GM12878 (cell line): ENCODE measurements around the gene TP53RK. TPM values are rescaled to one million over a fixed set of nuclear protein-coding genes. Genes with fewer than 3 reads are reported as not detected.

ENCODE experiments used
- ATAC-seq: fragments of 200-7000 bp; cut with Tn5 transposase; 3 replicates; pipeline ENCODE4 v1.9.1; 2020; ENCODE audit warnings: mild to moderate bottlenecking, moderate library complexity
- BruUV-seq: library from RNA; stranded (reverse); fragments of 400-500 nt; replicated peaks from 2 replicates; lab custom pipeline; 2021; lab: Mats Ljungman, UMichigan
- CTCF ChIA-PET: fragments of 300-600 bp; sonication (Branson Sonifier 250); formaldehyde crosslinking; extraction: SDS; loops from one replicate; lab custom pipeline; 2021; ENCODE audit warnings: inconsistent platforms; lab: Yijun Ruan, JAX
- POLR2A ChIA-PET: fragments of 350-600 bp; formaldehyde crosslinking; extraction: SDS; loops from one replicate; lab custom pipeline; 2021; ENCODE audit warnings: inconsistent platforms; lab: Charles Lee
- RAD21 ChIA-PET: fragments of 300-600 bp; sonication (Branson Sonifier 250); formaldehyde crosslinking; loops from one replicate; lab custom pipeline; 2023; ENCODE audit warnings: antibody characterized with exemption; ENCODE audit not compliant: unreplicated experiment; lab: Charles Lee
- SMC1A ChIA-PET: fragments of 300-600 bp; sonication (Branson Sonifier 250); formaldehyde crosslinking; loops from one replicate; lab custom pipeline; 2023; ENCODE audit not compliant: unreplicated experiment, uncharacterized antibody; lab: Charles Lee
- DNase-seq: peaks from one replicate; pipeline ENCODE4 v3.0.0-alpha.2; 2011; ENCODE audit warnings: low read depth, low spot score
- FAIRE-seq: peaks from 3 replicates; lab custom pipeline; 2011; peaks lifted over from hg19 to GRCh38; lab: Jason Lieb, UNC
- H2AFZ ChIP-seq: 2 replicates; pipeline ENCODE4 v1.6.0; 2011; ENCODE audit warnings: low read depth, low read length, control low read depth; ENCODE audit not compliant: control insufficient read depth
- H3K27ac ChIP-seq: 2 replicates; pipeline ENCODE4 v1.5.1; 2011; ENCODE audit warnings: control low read depth; ENCODE audit not compliant: control insufficient read depth, insufficient read depth
- H3K27me3 ChIP-seq, 2 experiments: replicated peaks in 1 of 2; 2 replicates each; pipeline versions ENCODE4 v1.6.0 to v1.6.1; 2011; ENCODE audit warnings: low read length in 1 of 2; ENCODE audit not compliant: control insufficient read depth in 2 of 2, insufficient read depth in 2 of 2
- H3K36me3 ChIP-seq, 2 experiments: 2 replicates each; pipeline ENCODE4 v1.5.1; 2011; ENCODE audit warnings: low read length in 1 of 2; ENCODE audit not compliant: control insufficient read depth in 2 of 2, insufficient read depth in 2 of 2
- H3K4me1 ChIP-seq: 2 replicates; pipeline ENCODE4 v1.6.1; 2011; ENCODE audit warnings: mild to moderate bottlenecking, low read length, moderate library complexity, mixed read lengths; ENCODE audit not compliant: control insufficient read depth, insufficient read depth
- H3K4me2 ChIP-seq: 2 replicates; pipeline ENCODE4 v1.6.0; 2011; ENCODE audit warnings: control low read depth; ENCODE audit not compliant: control insufficient read depth, insufficient read depth
- H3K4me3 ChIP-seq: fragments of 200-600 bp; sonication (generic); 2 replicates; pipeline ENCODE4 v1.5.1; 2016
- H3K79me2 ChIP-seq: 2 replicates; pipeline ENCODE4 v1.6.0; 2011; ENCODE audit warnings: low read length; ENCODE audit not compliant: control insufficient read depth, insufficient read depth
- H3K9ac ChIP-seq: 2 replicates; pipeline ENCODE4 v1.8.0; 2011; ENCODE audit warnings: low read length, control low read depth, mixed read lengths; ENCODE audit not compliant: control insufficient read depth, insufficient read depth
- H3K9me3 ChIP-seq: replicated peaks from 3 replicates; pipeline ENCODE4 v1.5.1; 2011; ENCODE audit warnings: mild to moderate bottlenecking, low read length; ENCODE audit not compliant: control insufficient read depth, insufficient read depth
- H4K20me1 ChIP-seq: 2 replicates; pipeline ENCODE4 v1.6.0; 2011; ENCODE audit not compliant: control insufficient read depth, insufficient read depth
- CREM ChIP-seq: IDR thresholded peaks from 2 replicates; pipeline ENCODE4 v1.6.1; 2014; ENCODE audit warnings: antibody characterized with exemption, low read depth
- ZBTB40 ChIP-seq: fragments of 450-650 bp; IDR thresholded peaks from 2 replicates; pipeline ENCODE4 v1.6.1; 2016; ENCODE audit warnings: mild to moderate bottlenecking, moderate library complexity, borderline replicate concordance
- WGBS: methylation state at CpG from one replicate; pipeline ENCODE4 v1.1.6; 2016; ENCODE audit warnings: low lambda C conversion rate; ENCODE audit not compliant: insufficient replicate concordance, insufficient coverage; ENCODE audit errors: missing lambda C conversion rate; 5-methylcytosine and 5-hydroxymethylcytosine counted together
- in situ Hi-C: fragments of 300-500 bp; cut with MboI; formaldehyde crosslinking; loops from 9 replicates; pipeline ENCODE4 v1.14.3; 2018; ENCODE audit warnings: mixed read lengths
- intact Hi-C: fragments of 100-400 bp; cut with micrococcal nuclease; formaldehyde crosslinking; loops from one replicate; pipeline ENCODE4 v1.14.2; 2022; ENCODE audit not compliant: unreplicated experiment
- polyA plus RNA-seq, 11 experiments: library from polyadenylated mRNA; depleted of rRNA in 4 of 11; unstranded in 6 of 11; stranded (reverse) in 5 of 11; fragments of >200 nt; fragmentation: Nextera tagmentation in 4 of 11; fragmentation: Illumina TruSeq in 1 of 11; extraction: Ambion mirVana in 4 of 11; extraction: Trizol in 1 of 11; gene quantifications; 1 replicate in 1 of 11; 2 replicates in 10 of 11; pipeline versions ENCODE4 v1.2.1 to v1.2.3, GENCODE V29; 2011 to 2016; ENCODE audit warnings: inconsistent platforms in 2 of 11, missing spikeins in 2 of 11, low read depth in 1 of 11
- total RNA-seq, 4 experiments: library from RNA; depleted of rRNA in 3 of 4; stranded (reverse); fragments of >200 nt in 3 of 4; fragmentation: Illumina TruSeq in 1 of 4; extraction: Trizol in 1 of 4; gene quantifications; 2 replicates each; pipeline versions ENCODE4 v1.2.1 to v1.2.3, GENCODE V29; 2013 to 2021

The TP53RK gene
- total and polyA plus RNA-seq, 10 of the 15 experiments (the other 5 are each of a cell fraction or from before 2014, with no cell fraction given): 3.8 to 23.1 (median 16.1) TPM

- Histone ChIP-seq H3K4me3 (no peak overlapping the region), H2AFZ (no peak overlapping the region), H3K9me3 (no peaks in the 10 kb centered on the region), H3K4me1 (peaks cover 13% of the 10 kb centered on the region), H3K27ac (no peak overlapping the region), H3K9ac (no peak overlapping the region), H4K20me1 (peaks cover 6% of the 10 kb centered on the region; the same call in 1 of the 2 replicates), H3K27me3 (no peaks in the 10 kb centered on the region), H3K79me2 (peaks cover 16% of the 10 kb centered on the region), H3K4me2 (no peak overlapping the region), H3K36me3 (peaks cover 0 to 11% of the 10 kb centered on the region in 2 experiments; a peak in 1 of 4 replicates)
- FAIRE-seq: no peak
- POLR2A ChIA-PET: no interaction called here
- TF ChIP-seq ZBTB40: peak; percentile 47
- TF ChIP-seq CREM: no peak
- SMC1A ChIA-PET: interaction anchor here (0.7 to 5.3 kb wide), 12 partner anchors 12 to 160 kb away, joined by 3 to 43 read pairs (median 4); partner anchors contain the start of gene OCSTAMP
- RAD21 ChIA-PET: interaction anchor here (1.7 to 4.0 kb wide), 3 partner anchors 130 to 160 kb away, joined by 4 to 19 read pairs (median 9); no protein-coding TSS in a partner anchor
- 97% methylated on average over 9 of the region's 9 CpGs for WGBS
- DNase-seq: no peak
- ATAC-seq: no peak
- in situ Hi-C loops: loop anchor here (5.0 to 10.0 kb wide), 2 partner anchors 127 to 160 kb away; partner anchors contain the start of gene OCSTAMP
- BruUV-seq: no TSS peak
- CTCF ChIA-PET: interaction anchor here (1.2 to 11.6 kb wide), 11 partner anchors 11 to 161 kb away, joined by 3 to 114 read pairs (median 4); no protein-coding TSS in a partner anchor
- intact Hi-C loops: loop anchor here (5.0 kb wide), 1 partner anchor 140 kb away; no protein-coding TSS in a partner anchor
Observed at GRCh38 chr20:46682063-46682821, 7.0 kb downstream of the TP53RK start.
